ENCODE data around the gene KIF26B. TPM values are rescaled to one million over a fixed set of nuclear protein-coding genes. Genes with fewer than 3 reads are reported as not detected.

Gene KIF26B
- total and polyA plus RNA-seq, 2 of the 4 experiments (the other 2 are of a cell fraction): 0.53 to 0.54 TPM

GRCh38 chr1:245396615-245397014, 241.8 kb downstream of the KIF26B start:
- no peak for TF ChIP-seq RFX5 (IDR thresholded peaks at IDR 0.05; ENCODE audit: low read depth, low read length)
- no peak for TF ChIP-seq CHD1 (IDR thresholded peaks at IDR 0.05; ENCODE audit: low read depth, low read length)
- no peak for TF ChIP-seq POLR2A (IDR thresholded peaks at IDR 0.05; ENCODE audit: low read depth, low read length)
- no peak for TF ChIP-seq RCOR1 (IDR thresholded peaks at IDR 0.05; ENCODE audit: insufficient replicate concordance, low read length)
- no peak for TF ChIP-seq MXI1 (IDR thresholded peaks at IDR 0.05; ENCODE audit: borderline replicate concordance, low read depth, low read length)
- 0 out of 2 replicates have a peak, but pooled peaks have one; percentile 19 for TF ChIP-seq CEBPB (IDR thresholded peaks at IDR 0.05; ENCODE audit: low read depth, low read length)
- WGBS, 2 experiments (ENCODE audit: extremely low coverage in 2 of 2, insufficient read length in 1 of 2): no CpG with 5 or more reads among the region's 2 CpGs
- ChIA-PET POLR2A (ENCODE audit: unreplicated experiment) (no interaction called here), CTCF (no interaction called here)
- no peak overlapping the region for H4K8ac ChIP-seq (ENCODE audit: low read depth in 2 of 2, low read length in 2 of 2)
- no peak overlapping the region for H3K4me2 ChIP-seq (ENCODE audit: low read depth, low read length)
- no peaks in the 10 kb centered on the region for H3K9me1 ChIP-seq (ENCODE audit: insufficient read depth, low read length)
- ATAC-seq (ENCODE audit: low read depth) (no peak), DNase-seq (no peak)
- no peak overlapping the region for H2BK5ac ChIP-seq (ENCODE audit: low read depth, low read length, poor library complexity, severe bottlenecking)
- in situ Hi-C loops (cut with MboI; ENCODE audit: low sequenced_read_pairs) (no loop called here), dilution Hi-C loops (cut with HindIII; ENCODE audit: low sequenced_read_pairs, unreplicated experiment) (no loop called here), intact Hi-C loops (cut with micrococcal nuclease) (no loop called here)
- H4K5ac ChIP-seq (ENCODE audit: low read depth, low read length): no peak overlapping the region
- H3K79me1 ChIP-seq (ENCODE audit: low read depth in 1 of 2, low read length in 2 of 2): no peaks in the 10 kb centered on the region
- no peak overlapping the region for H3K56ac ChIP-seq (ENCODE audit: extremely low read depth, insufficient read depth, low read length)
- H2AFZ ChIP-seq (replicated peaks; ENCODE audit: low read length, poor library complexity): no peak overlapping the region
- no peak overlapping the region for H2AK5ac ChIP-seq (ENCODE audit: low read depth, low read length)
- H3K18ac ChIP-seq (ENCODE audit: low read depth, low read length): no peak overlapping the region
- no peak overlapping the region for H2AK9ac ChIP-seq (replicated peaks; ENCODE audit: low read depth, low read length, poor library complexity)
- H3K4me1 ChIP-seq (ENCODE audit: control insufficient read depth, insufficient read depth, low read length): no peaks in the 10 kb centered on the region
- H2BK120ac ChIP-seq (ENCODE audit: low read depth, low read length): no peak overlapping the region
- H3K36me3 ChIP-seq (ENCODE audit: control insufficient read depth, insufficient read depth, low read length): no peaks in the 10 kb centered on the region
- no peak overlapping the region for H3K4ac ChIP-seq (ENCODE audit: low read depth, low read length)
- H4K91ac ChIP-seq (ENCODE audit: insufficient read depth, low read depth, low read length): no peak overlapping the region
- no peak overlapping the region for H3K4me3 ChIP-seq (ENCODE audit: insufficient read depth, low read depth, low read length)
- H3K23ac ChIP-seq (ENCODE audit: low read depth, low read length): no peak overlapping the region
- no peaks in the 10 kb centered on the region for H3K9me3 ChIP-seq (ENCODE audit: control insufficient read depth, insufficient read depth, low read length)
- H3K14ac ChIP-seq (replicated peaks; ENCODE audit: low read depth, low read length): no peak overlapping the region
- no peak overlapping the region for H3K27ac ChIP-seq (ENCODE audit: insufficient read depth, low read length)
- H3K27me3 ChIP-seq (ENCODE audit: control insufficient read depth, insufficient read depth, low read length): no peaks in the 10 kb centered on the region
- no peak overlapping the region for H2BK15ac ChIP-seq (ENCODE audit: low read depth, low read length)
- BruUV-seq (replicated peaks): no TSS peak
- H3K9ac ChIP-seq (ENCODE audit: low read depth, low read length): no peak overlapping the region
- no peak overlapping the region for H2BK20ac ChIP-seq (ENCODE audit: low read depth, low read length)
- H4K20me1 ChIP-seq (ENCODE audit: insufficient read depth, low read length): no peaks in the 10 kb centered on the region

Measured in IMR-90 (cell line).